GM18951 (cell line): ENCODE results near the gene CTNNA3.
"Not testable (repeated sequence)": the region's sequence is repeated elsewhere in the genome, so short reads cannot be mapped to it uniquely, and the experiment has no call there.

Experiments used
- POLR2A ChIP-seq: IDR thresholded peaks from 4 replicates; pipeline ENCODE4 v1.6.1; 2011; ENCODE audit warnings: mild to moderate bottlenecking; ENCODE audit not compliant: insufficient read length, insufficient read depth; ENCODE audit errors: extremely low read depth
- in situ Hi-C: fragments of 300-500 bp; cut with MboI; formaldehyde crosslinking; loops from one replicate; pipeline ENCODE4 v1.12.0; 2022; ENCODE audit warnings: low sequenced_read_pairs, mixed read lengths, inconsistent platforms; ENCODE audit not compliant: unreplicated experiment

The CTNNA3 gene

GRCh38 chr10:66405566-66405965 lies 1290.4 kb downstream of the CTNNA3 start:
- no peak for TF ChIP-seq POLR2A
- in situ Hi-C loops, result no loop called here

- no peak for TF ChIP-seq POLR2A
- in situ Hi-C loops, result no loop called here
These were observed 1297.3 kb downstream of the CTNNA3 start for GRCh38 chr10:66398669-66399068.

- in situ Hi-C loops, result no loop called here
- no peak for TF ChIP-seq POLR2A
These were observed 1301.5 kb downstream of the CTNNA3 start for GRCh38 chr10:66394342-66395063.

DNA sequence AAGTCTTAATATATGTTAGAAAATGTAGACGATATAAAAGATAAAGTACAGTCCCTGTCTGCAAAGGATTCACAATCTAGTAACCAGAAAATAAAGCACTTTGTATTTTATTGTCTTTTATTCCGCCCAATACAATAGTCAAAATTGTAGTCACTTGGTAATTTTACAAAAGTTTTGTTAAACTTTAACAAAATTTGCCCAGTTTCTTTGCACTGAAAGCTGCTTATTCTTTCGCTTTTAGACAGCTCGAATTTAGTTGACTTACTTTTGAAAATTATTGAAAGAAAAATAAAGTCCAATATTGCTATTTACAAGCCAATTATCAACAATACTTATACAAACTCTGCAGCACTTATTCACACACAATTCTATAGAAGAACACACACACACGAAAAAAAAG lies 1305.1 kb downstream of the CTNNA3 start:
- in situ Hi-C loops, result no loop called here
- no peak for TF ChIP-seq POLR2A

DNA sequence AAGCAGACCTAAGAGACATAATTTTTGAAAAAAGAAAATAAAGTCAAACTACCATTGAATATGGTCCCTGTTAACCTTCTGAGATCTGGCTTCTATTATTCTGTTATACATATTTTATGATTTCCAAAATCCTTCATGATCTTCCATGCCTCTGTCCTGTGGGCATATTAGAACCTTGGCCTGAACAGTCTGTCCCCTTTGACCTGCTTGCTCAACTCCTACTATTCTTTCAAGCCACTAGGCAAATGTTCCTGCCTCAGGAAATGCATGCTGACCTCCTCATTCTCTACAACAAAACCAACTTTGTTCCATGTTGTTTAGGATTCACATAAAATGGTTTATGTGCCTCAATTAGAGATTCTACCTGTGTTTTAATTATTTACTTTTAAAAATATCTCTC lies 1315.0 kb downstream of the CTNNA3 start:
- no peak for TF ChIP-seq POLR2A
- in situ Hi-C loops, result no loop called here

DNA sequence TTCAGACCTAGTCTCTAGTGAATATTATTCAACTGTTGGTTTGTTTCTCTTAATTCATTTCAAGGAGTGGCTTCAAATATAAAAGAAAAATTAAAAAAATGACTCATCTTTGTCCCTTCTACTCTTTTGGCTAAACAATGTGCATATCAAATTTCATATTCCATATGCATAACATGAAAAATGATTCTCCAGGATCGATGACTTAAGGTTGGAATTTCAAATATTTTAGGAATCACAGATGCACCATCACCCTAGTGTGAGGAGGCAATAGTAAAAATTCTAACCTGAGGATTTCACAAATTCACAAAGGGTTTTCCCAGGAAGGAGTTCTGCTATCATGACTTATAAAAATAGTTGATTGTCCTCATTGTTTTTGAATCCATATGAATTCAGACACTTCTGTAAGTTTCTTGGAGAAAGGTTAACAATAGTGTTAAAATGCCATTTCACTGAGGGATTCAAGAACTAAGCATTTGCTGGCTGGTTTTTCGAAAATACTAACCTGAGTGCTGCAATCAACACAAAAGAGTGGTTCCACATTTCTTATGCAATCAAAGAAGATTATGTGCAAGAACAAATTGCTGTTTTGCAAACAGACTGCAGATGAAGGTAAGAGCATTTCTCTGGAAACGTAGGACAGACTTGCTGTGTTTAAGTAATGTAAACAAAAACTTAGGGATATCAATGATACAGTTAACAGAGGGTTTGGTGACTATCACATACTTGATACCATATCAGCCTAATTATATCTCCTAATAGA lies 1317.7 kb downstream of the CTNNA3 start:
- TF ChIP-seq POLR2A, result no peak

DNA sequence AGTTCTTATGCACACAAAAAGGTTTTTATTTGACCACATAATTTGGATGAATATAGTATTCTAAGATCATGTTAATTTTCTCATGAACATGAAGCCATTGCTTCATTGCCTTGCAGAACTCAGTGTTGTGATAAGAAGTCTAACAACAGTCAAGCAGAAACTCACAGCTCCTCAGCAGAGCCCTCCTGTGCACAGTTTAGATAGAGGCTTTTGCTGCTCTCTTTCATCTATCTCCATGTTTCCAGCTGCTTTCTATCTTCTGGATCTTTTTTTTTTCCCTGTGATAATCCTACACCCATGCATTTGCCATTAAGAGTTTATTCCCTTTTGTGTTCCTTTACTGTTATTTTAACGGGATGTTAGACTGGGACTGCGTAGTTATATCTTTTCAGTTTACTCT lies 1327.8 kb downstream of the CTNNA3 start:
- no peak for TF ChIP-seq POLR2A
- in situ Hi-C loops, result no loop called here

More for the DNA sequence above, 1317.7 kb downstream of the CTNNA3 start:
- in situ Hi-C loops, result no loop called here

- no peak for TF ChIP-seq POLR2A
- in situ Hi-C loops, result no loop called here
These were observed 1329.8 kb downstream of the CTNNA3 start for GRCh38 chr10:66366163-66366562.

GRCh38 chr10:66365686-66366085 lies 1330.3 kb downstream of the CTNNA3 start:
- in situ Hi-C loops, result no loop called here
- no peak for TF ChIP-seq POLR2A

DNA sequence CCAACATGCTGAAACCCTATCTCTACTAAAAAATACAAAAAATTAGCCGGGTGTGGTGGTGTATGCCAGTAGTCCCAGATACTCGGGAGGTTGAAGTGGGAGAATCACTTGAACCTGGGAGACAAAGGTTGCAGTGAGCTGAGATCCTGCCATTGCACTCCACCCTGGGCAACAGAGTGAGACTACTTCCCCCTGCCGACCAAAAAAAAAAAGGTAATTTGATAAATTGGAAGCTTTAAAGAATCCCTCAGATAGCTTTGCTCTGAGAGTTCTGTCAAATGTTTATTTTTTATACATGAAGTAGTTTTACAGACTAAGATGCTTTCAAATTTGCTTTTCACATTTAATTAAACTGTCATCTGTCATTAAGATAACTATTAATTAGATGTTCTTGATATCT lies 1333.5 kb downstream of the CTNNA3 start:
- TF ChIP-seq POLR2A, result no peak
- in situ Hi-C loops, result no loop called here

- in situ Hi-C loops, result not testable (repeated sequence)
These were observed 1342.2 kb downstream of the CTNNA3 start for GRCh38 chr10:66353822-66354221.

DNA sequence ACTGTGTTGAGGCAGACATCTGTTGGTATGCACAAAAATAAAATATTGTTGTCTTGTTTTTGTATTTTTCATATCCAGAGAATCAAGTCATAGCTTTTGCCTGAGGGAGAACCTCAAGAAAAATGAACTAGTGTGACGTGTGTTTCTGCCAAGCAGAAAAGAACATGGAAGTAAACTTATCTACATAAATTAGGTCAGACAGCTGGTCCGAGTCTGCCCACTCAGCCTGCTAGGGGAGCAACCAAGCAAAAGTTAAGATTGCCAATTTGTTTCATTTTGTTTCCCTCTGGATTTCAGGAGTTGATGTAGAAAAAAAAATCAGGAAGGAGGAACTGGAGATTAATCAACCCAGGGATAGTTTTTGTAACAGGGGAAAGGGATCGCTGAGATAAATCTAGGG lies 1342.6 kb downstream of the CTNNA3 start:
- in situ Hi-C loops, result no loop called here
- no peak for TF ChIP-seq POLR2A

DNA sequence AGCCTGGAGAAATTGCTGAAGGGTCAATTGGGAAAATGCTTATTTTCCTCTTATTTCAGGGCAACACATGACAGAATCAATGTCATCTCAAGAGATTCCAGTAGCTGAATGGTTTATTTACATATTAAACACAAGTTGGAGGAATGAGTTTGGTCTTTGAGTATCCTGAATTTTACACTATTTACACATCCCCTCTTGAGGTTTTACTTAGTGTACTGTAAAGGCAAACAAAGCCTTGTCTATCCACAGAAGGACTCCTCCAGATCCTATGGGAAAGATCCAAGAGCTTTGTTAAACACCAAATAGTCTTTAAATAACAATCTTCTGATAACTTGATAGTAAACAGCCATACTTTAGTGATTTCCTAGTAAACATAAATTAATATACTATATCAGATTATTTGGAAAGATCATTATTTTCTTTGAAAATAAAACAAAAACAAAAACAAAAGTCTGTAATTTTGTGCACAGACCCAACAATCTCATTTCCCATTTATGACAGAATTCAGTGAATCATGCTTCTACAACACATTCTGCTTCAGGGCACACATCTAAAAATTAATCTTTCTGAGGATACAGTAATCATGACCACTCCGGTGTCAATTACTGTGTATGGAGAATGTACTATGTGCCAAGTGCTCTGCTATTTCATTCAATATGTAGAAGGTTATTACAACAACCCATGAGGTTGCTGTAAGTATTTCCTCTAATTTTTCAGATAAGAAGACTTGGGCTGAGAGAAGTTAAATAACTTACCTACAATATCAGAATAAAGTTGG lies 1345.2 kb downstream of the CTNNA3 start:
- TF ChIP-seq POLR2A, result no peak
- in situ Hi-C loops, result no loop called here
